Measurements from ENCODE around the gene ZC2HC1C. TPM values are rescaled to one million over a fixed set of nuclear protein-coding genes. Genes with fewer than 3 reads are reported as not detected.

The ZC2HC1C gene
- total and polyA plus RNA-seq, 10 of the 15 experiments (the other 5 are each of a cell fraction or from before 2014, with no cell fraction given): 0.92 to 3.7 (median 1.6) TPM

DNA sequence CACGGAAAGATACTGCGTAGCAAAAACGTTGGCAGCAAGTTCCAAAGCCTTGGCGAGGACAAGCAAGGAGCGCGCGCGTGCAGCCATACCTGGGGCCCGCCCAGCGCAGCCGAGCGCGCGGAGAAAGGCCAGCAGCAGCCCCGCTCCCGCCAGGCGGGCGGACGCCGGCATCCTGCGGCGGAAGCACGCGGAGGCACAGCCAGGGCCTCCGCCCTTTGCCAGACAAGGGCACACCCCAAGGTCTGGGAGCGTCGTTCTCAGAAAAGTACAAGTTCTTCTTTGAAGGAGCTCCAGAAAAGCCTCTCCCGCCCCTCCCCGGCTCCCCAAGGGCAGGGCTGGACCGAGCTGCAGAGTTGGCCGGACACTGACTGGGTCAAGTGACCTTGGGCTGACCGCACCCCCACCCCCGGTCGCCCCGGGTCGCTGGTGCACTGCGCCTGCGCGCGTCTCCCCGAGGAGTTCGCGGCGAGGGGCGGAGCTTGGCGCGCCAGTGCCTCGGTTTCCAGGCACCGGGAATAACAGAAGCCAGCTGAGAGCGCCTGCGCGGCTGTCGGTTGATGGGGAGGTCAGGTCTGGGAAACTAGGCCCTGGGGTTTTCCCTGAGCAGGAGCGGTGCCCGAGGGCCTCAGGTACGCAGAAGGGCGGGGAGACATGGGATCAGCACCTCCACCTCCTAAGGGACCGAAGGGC is at the start of gene ZC2HC1C (continued):
- TF ChIP-seq SMARCA5 (IDR thresholded peaks at IDR 0.05) (no peak; the same call in 1 of the 2 replicates), CEBPB (IDR thresholded peaks at IDR 0.05; ENCODE audit: borderline replicate concordance in 1 of 2, low read depth in 2 of 2, low read length in 2 of 2) (no peak), JUND (IDR thresholded peaks at IDR 0.05; ENCODE audit: low read depth, low read length) (no peak), RUNX3 (IDR thresholded peaks at IDR 0.05; ENCODE audit: low read length) (peak; percentile 63), PKNOX1 (IDR thresholded peaks at IDR 0.05) (peak; percentile 12; the same call in 1 of the 2 replicates), MAX (IDR thresholded peaks at IDR 0.05; ENCODE audit: low read depth, low read length) (peak; percentile 80), POLR2A (IDR thresholded peaks at IDR 0.05; ENCODE audit: low read depth, low read length) (peak; percentile 69), POU2F2 (IDR thresholded peaks at IDR 0.05; ENCODE audit: borderline replicate concordance, low read depth, low read length) (peak; percentile 11; the same call in 1 of the 3 replicates), SREBF2 (IDR thresholded peaks at IDR 0.05; ENCODE audit: low read length) (no peak), RB1 (IDR thresholded peaks at IDR 0.05; ENCODE audit: borderline replicate concordance) (peak; percentile 59; the same call in 1 of the 2 replicates), FOS (IDR thresholded peaks at IDR 0.05; ENCODE audit: borderline replicate concordance, extremely low read depth, insufficient read length) (no peak), DPF2 (IDR thresholded peaks at IDR 0.05) (peak; percentile 75; the same call in 1 of the 2 replicates), SP1 (IDR thresholded peaks at IDR 0.05; ENCODE audit: low read depth, low read length) (peak; percentile 13), CBX5 (IDR thresholded peaks at IDR 0.05; ENCODE audit: low read depth) (no peak), SIN3A (IDR thresholded peaks at IDR 0.05; ENCODE audit: low read depth, low read length) (no peak), EED (IDR thresholded peaks at IDR 0.05; ENCODE audit: low read depth) (0 out of 2 replicates have a peak, but pooled peaks have one; percentile 15), USF2 (IDR thresholded peaks at IDR 0.05; ENCODE audit: borderline replicate concordance, low read depth, low read length) (no peak), NBN (IDR thresholded peaks at IDR 0.05) (0 out of 2 replicates have a peak, but pooled peaks have one; percentile 35), RBBP5 (conservative IDR thresholded peaks at IDR 0.05) (no peak), MYC (IDR thresholded peaks at IDR 0.05; ENCODE audit: insufficient read depth, insufficient read length, insufficient replicate concordance, low read length, severe bottlenecking) (peak; percentile 88), ZSCAN29 (IDR thresholded peaks at IDR 0.05) (no peak), SMAD5 (IDR thresholded peaks at IDR 0.05; ENCODE audit: low read depth) (peak; percentile 63; the same call in 1 of the 2 replicates), CHD4 (IDR thresholded peaks at IDR 0.05) (no peak), ZNF24 (IDR thresholded peaks at IDR 0.05) (no peak), CBX3 (IDR thresholded peaks at IDR 0.05; ENCODE audit: borderline replicate concordance, low read depth) (no peak)
- TF ChIP-seq, protein P1, sequence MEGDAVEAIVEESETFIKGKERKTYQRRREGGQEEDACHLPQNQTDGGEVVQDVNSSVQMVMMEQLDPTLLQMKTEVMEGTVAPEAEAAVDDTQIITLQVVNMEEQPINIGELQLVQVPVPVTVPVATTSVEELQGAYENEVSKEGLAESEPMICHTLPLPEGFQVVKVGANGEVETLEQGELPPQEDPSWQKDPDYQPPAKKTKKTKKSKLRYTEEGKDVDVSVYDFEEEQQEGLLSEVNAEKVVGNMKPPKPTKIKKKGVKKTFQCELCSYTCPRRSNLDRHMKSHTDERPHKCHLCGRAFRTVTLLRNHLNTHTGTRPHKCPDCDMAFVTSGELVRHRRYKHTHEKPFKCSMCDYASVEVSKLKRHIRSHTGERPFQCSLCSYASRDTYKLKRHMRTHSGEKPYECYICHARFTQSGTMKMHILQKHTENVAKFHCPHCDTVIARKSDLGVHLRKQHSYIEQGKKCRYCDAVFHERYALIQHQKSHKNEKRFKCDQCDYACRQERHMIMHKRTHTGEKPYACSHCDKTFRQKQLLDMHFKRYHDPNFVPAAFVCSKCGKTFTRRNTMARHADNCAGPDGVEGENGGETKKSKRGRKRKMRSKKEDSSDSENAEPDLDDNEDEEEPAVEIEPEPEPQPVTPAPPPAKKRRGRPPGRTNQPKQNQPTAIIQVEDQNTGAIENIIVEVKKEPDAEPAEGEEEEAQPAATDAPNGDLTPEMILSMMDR (IDR thresholded peaks at IDR 0.05 in 2 of 3, conservative IDR thresholded peaks at IDR 0.05 in 1 of 3; ENCODE audit: control insufficient read depth in 2 of 3, extremely low read depth in 1 of 3, insufficient read depth in 1 of 3, low read depth in 3 of 3, low read length in 3 of 3): no peak

All from GM12878 (cell line).